Stimulated activated CD4-positive, alpha-beta T cell treated with anti-CD3 and anti-CD28 coated beads, Interleukin-2, amount 100 ng/mL, for 48 hours (primary cell): ENCODE measurements around the gene TRIM31.
"Not testable (repeated sequence)": the region's sequence is repeated elsewhere in the genome, so short reads cannot be mapped to it uniquely, and the experiment has no call there.

Experiments
- DNase-seq, 2 donors: peaks; one replicate each; pipeline ENCODE4 v3.0.0-alpha.2; 2020

The TRIM31 gene

DNA sequence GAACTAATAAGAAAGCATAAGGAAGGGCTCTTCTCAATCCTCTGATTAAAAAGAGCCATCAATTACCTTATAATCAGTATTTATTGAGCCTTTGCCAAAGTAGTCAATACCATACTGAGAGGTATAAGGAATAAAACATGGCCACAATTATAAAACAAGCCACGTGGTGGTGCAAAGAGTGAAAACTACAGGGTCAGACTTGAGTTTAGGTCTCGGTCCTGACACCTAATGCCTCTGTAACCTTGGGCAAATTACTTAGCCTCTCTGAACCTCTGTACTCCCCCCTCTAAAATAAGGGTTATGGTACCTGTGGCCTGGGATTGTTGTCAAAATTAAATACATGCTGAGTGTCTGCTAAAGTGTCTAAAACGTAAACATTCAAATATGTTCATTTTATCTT is 36.3 kb upstream of the TRIM31 start:
- DNase-seq, result no peak

GRCh38 chr6:30147096-30147495 is 34.2 kb upstream of the TRIM31 start:
- DNase-seq, result no peak

DNA sequence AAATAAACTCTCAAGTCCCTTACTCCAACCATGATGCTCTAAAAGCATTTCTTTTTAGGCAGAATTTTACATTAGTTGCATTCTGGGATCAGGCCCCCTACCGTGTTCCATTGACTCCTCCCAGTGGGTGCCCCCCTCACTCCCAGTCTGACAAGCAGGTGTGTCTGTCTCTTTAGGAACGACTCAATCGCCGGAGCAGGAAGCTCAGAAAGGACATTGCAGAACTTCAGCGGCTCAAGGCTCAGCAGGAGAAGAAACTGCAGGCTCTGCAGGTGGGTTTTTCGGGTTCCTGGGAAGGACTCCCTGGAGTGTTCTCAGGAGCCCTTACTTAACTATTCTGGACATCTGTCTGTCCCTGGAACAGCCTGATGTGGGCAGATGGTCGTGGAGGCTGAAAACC is 32.9 kb upstream of the TRIM31 start:
- no peak for DNase-seq

DNA sequence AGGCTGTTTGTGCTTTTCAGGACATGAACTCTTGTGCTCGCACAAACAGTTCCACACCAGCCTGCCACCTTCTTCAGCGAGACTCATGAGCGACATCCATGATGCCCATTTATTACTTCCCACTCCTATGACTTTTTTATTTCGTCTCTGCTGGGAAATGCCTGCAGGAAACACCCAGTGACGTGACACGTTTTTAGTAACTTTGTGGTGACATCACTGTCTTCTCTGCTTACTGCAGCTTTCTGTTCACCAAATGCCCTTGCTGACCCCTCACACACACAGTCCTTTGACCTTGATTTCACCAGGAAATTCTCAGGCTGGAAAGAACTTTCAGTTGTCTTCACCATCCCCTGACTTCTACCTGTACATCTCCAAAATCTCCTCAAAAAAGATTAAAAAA is 31.9 kb upstream of the TRIM31 start:
- DNase-seq, result no peak

- DNase-seq, result no peak
These were observed 30.9 kb upstream of the TRIM31 start for GRCh38 chr6:30143780-30144179.

DNA sequence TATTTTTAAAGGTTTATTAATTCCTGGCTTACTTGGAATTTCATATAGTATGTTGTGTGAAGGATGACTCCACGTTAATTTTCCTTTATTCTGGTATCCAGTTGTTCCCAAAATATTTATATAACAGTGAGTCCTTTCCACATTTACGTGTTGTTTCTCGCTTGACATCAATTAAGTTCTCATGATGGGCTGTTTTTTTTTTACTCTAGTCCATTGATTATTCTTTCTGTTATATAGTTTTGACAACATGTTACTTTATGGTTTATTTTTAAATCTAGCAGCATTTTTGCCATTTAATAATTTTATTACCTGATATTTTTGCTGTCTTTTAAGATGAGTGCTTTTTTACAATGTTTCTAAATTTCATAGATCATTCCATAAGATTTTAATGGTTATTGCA is 29.8 kb upstream of the TRIM31 start:
- DNase-seq, result no peak

- DNase-seq, result not testable (repeated sequence)
These were observed 27.4 kb upstream of the TRIM31 start for GRCh38 chr6:30140240-30140639.

GRCh38 chr6:30136570-30137286 is 23.8 kb upstream of the TRIM31 start:
- no peak for DNase-seq

GRCh38 chr6:30135757-30136156 is 22.9 kb upstream of the TRIM31 start, which contains the start of gene TRIM40:
Gene TRIM40 (plus strand): TSS chr6:30136140. CDS start chr6:30137037, 897 bp downstream.
- no peak for DNase-seq

- DNase-seq, result no peak
These were observed 22.3 kb upstream of the TRIM31 start for GRCh38 chr6:30135147-30135546.

DNA sequence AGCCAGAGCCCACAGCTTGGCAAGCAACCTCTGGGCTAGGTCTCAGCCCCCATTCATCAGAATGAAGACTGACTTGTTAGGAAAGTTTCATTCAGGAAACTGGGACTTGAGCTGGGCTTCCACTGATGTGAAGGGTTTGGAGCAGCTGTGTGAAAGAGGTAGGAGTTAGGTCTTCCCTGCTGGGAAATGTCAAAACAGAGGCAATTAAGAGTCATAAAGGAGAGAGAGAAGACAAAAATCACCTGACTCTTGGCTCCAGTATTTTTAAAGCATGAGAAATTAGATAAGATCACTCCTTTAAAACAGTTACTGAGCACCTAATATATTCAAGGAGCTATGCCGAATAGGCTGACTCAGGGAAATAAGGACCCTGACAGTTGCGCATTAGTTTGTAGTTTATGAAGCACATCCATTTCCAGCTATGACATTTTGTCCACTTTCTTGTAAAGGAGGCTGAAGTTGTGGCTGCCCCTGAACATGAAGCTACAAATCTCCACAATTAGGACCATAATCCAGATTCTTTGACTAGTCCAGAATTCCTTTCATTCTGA is 19.1 kb upstream of the TRIM31 start:
- no peak for DNase-seq

DNA sequence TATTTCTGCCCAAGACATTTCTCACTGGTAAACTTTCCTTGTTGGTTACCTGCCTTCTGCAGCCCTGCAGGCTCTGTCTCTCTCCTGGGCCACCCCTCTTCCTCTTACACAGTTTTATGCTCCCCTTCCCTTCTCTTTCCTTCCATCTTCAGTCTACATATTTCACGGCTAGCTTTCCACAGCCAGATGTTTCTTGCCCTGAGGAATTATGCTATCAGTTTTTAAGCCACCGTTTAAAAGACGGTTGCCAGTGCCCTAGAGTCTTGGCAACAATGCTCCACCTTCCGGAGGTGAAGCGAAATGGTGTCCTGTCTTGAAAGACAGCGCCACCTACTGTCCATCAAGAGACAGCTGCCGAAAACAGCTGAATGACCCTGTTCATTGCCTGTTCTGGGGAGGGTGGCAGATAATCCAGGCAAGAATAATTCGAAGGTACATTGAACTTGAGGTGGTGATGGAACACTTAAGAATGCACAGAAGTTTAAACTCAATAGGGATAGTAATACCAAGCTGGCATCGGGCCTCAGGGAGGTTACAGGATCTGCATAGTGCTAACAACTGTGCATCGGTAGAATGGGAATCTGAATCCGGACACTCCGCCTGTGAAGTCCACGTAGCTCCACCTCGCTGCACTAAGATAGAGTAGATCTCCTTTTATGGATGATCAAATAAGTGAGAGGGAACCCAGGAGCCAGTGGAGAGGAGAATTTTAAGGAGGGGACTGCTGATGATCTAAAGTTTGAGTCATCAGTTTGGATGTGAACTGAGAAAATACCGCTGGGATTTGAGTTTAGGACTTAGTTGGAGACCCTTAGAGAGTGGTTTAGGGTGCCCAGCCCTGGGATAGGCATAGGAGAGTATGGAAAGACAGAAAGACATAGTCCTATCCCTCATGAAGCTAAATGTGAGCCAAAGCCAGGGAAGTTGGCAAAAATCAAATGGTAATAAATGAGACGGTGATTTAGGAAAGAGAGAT is 18.3 kb upstream of the TRIM31 start:
- DNase-seq, result peak; percentile 53 to 58

GRCh38 chr6:30130179-30130679 is 17.3 kb upstream of the TRIM31 start:
- DNase-seq, result no peak

DNA sequence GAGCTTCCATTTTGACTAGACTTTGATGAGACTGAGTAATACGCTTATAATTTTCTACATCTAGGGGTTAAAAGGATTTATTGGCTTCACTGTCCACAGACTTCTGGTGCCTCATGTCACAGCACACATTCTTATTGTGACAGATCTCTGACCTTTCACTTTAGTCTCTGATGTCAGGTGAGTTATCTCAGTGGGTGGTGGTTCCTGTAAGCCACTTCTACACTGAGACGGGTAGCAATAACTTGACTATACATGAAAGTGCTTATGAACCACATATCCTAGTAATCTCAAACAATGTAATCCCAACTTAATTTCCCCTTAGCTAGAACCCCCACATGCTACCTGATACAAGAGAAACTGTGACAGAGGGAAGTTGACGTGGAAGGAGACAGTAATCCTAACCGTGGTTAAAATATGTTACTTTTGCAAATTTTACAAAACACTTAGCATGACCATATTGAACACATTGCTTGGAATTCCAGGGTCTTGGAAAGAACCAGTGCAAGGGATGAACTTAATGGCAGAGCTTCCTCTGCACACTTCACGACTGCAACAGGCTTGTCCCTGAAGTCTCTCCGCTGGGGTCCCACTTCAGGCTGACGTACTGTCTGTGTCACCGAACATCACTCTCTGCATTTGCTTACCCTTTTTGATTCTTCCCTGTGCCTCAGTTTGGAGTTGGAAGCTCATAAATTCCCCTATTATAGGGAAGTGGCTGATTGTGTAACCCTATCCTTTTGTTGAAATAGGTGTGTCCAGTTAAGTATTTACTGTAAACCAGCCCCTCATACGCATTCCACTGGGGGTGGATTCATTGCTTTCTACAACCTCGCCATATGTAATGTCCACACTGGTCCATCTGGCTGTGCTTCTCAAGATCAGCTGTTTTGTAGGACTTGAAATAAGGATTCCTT is 16.6 kb upstream of the TRIM31 start:
- no peak for DNase-seq

DNA sequence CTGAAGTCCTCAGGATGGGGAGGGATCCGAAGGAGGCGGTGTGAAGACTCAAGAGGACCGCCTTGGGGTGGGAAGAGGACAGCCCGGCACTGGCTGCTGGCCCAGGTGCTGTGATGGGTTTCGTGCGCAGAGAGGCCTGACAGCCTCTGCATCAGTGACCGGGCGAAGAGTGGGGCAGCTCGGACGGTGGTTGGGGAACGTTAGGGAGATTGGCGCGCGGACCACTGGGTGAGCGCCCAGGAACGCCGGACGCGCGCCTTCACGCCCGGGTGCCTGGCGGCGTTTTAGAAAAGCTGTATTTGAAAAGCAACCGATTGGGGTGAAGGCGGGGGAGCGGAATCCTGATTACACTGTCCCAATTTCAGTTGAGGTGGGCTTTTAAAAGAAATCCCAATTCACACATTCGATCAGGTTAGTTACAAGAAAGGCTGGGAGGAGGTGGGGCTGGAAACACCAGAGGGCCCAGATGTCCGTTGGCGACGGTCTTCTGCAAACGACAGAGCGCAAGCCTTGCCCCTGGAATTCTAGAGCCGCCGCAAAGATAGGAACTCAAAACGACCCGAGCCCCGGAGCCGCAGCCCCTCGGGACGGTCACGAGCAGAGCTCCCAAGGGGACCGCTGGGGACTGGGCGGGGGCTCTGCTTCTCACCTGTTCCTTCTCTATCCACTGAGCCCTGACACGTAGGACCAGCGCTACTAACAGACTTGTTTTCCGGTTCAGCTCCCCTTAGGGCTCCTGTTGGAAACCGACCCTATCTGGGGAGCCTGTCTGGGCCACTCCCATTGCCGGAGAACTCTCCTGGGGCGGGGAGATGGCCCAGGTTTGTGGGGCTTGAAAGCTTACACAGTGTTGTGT is 14.6 kb upstream of the TRIM31 start:
- no peak for DNase-seq

DNA sequence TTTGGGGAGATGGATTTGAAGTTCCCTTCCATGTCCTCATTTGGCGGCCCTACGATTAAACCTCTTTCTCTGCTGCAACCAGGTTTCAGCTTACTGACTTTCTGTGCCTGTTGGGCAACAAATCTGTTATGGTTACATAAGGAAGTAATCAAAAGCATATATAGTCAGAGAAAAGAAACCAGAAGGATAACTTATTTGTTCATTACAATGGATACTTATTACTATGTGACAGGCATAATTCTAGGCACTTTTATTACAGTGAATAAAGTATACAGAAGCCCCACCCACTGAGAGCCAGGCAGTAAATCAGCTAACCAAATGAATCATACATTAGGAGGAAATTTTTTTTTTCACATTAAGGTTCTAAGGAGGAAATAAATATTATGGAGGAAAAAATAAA is 9.6 kb upstream of the TRIM31 start:
- DNase-seq, result no peak

GRCh38 chr6:30121446-30122366 is 8.8 kb upstream of the TRIM31 start:
- DNase-seq, result no peak

DNA sequence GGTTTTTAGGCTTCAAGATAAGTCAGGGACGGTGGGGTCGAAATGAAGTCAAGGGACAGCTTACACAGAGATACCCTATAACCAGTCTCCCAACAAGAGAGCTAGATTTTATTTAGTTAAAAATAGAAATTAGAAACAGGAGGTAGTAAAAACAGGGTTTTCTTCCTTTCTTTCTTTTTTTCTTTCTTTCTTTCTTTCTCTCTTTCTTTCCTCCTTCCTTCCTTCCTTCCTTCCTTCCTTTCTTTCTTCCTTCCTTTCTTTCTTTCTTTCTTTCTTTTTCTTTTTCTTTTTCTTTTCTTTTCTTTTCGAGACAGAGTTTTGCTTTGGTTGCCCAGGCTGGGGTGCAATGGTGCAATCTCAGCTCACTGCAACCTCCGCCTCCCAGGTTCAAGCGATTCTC is 5.8 kb upstream of the TRIM31 start:
- not testable (repeated sequence) for DNase-seq

DNA sequence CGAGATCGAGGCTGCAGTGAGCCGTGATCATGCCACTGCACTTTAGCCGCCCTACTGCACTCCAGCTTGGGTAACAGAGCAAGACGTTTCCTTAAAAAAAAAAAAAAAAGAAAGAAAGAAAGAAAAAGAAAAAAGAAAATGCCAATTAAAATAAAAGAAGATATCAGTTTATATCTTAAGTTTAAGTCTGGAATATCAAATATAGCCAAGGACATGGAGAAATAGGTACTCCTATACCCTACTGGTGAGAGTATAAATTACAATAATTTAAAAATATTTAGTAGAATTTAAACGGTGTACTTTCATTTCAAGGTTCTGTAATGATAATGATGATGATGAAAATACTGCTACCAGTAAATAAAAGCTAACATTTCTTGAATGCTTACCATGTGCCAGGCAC is 3.8 kb upstream of the TRIM31 start:
- no peak for DNase-seq

DNA sequence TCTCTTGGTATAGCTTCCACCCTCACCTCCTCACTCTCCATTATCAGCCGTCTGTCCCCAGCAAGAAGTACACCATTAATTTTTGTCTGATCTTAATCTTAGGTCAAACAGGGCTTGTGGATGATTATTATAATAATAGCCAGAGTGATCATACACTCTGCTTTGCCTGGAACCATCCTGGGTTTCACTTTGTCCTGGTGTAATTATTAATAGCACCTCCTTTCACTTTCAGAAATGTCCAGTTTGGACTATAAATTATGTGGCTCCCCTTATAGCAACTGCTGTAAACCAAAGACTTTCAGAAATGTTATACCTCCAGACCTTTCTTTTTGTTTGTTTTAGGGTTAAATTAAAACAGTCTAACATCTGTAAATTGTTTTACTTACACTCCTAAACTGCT is 951 bp upstream of the TRIM31 start:
- no peak for DNase-seq
